Nephron progenitor cell (in vitro differentiated cells): ENCODE data around the gene PEX14.
A peak's percentile ranks its signal among the peaks of the same experiment; 100 is the strongest.

Experiments
- DNase-seq: peaks from one replicate; pipeline ENCODE4 v3.0.0; 2021
- H3K27ac Mint-ChIP-seq: 2 replicates; pipeline ENCODE4 v1.8.0; 2021; ENCODE audit warnings: mild to moderate bottlenecking, moderate library complexity, mixed read lengths
- H3K27me3 Mint-ChIP-seq: 2 replicates; pipeline ENCODE4 v1.8.0; 2021; ENCODE audit warnings: mild to moderate bottlenecking, low read depth, mixed read lengths; ENCODE audit not compliant: poor library complexity
- H3K36me3 Mint-ChIP-seq: 2 replicates; pipeline ENCODE4 v1.8.0; 2021; ENCODE audit warnings: low read depth, mixed read lengths
- H3K4me1 Mint-ChIP-seq: 2 replicates; pipeline ENCODE4 v1.8.0; 2021; ENCODE audit warnings: mixed read lengths
- H3K4me3 Mint-ChIP-seq: 2 replicates; pipeline ENCODE4 v1.8.0; 2021; ENCODE audit warnings: mild to moderate bottlenecking, moderate library complexity, mixed read lengths
- H3K9me3 Mint-ChIP-seq: 2 replicates; pipeline ENCODE4 v1.8.0; 2021; ENCODE audit warnings: mild to moderate bottlenecking, moderate library complexity, mixed read lengths
- CTCF ChIP-seq: fragments of 200-600 bp; sonication (generic); IDR thresholded peaks from 2 replicates; pipeline ENCODE4 v1.5.0; 2021; ENCODE audit warnings: antibody characterized with exemption

Gene PEX14

GRCh38 chr1:10629816-10630571, 155.2 kb downstream of the PEX14 start:
- no peak for TF ChIP-seq CTCF
- no peak overlapping the region for H3K27ac Mint-ChIP-seq
- H3K36me3 Mint-ChIP-seq: peaks cover 4% of the 10 kb centered on the region
- H3K9me3 Mint-ChIP-seq: no peaks in the 10 kb centered on the region
- DNase-seq: peak; percentile 45
- H3K4me1 Mint-ChIP-seq: peaks cover 19% of the 10 kb centered on the region
- H3K27me3 Mint-ChIP-seq: peaks cover 5% of the 10 kb centered on the region
- no peak overlapping the region for H3K4me3 Mint-ChIP-seq

GRCh38 chr1:10630661-10631120, 155.9 kb downstream of the PEX14 start:
- no peaks in the 10 kb centered on the region for H3K9me3 Mint-ChIP-seq
- H3K4me3 Mint-ChIP-seq: no peak overlapping the region
- no peak overlapping the region for H3K27ac Mint-ChIP-seq
- peaks cover 19% of the 10 kb centered on the region for H3K4me1 Mint-ChIP-seq
- H3K27me3 Mint-ChIP-seq: peaks cover 11% of the 10 kb centered on the region
- H3K36me3 Mint-ChIP-seq: peaks cover 4% of the 10 kb centered on the region
- TF ChIP-seq CTCF: no peak
- peak; percentile 5 for DNase-seq

- no peak for TF ChIP-seq CTCF
- H3K27me3 Mint-ChIP-seq: peaks cover 13% of the 10 kb centered on the region
- H3K4me1 Mint-ChIP-seq: peaks cover 19% of the 10 kb centered on the region
- H3K36me3 Mint-ChIP-seq: peaks cover 4% of the 10 kb centered on the region
- H3K27ac Mint-ChIP-seq: no peak overlapping the region
- no peaks in the 10 kb centered on the region for H3K9me3 Mint-ChIP-seq
- DNase-seq: no peak
- no peak overlapping the region for H3K4me3 Mint-ChIP-seq
These were observed 156.5 kb downstream of the PEX14 start for GRCh38 chr1:10631121-10631810.

GRCh38 chr1:10631811-10632593, 157.3 kb downstream of the PEX14 start:
- Mint-ChIP-seq H3K4me3 (no peak overlapping the region), H3K27me3 (peaks cover 18% of the 10 kb centered on the region), H3K36me3 (no peaks in the 10 kb centered on the region), H3K4me1 (peaks cover 19% of the 10 kb centered on the region), H3K9me3 (no peaks in the 10 kb centered on the region), H3K27ac (no peak overlapping the region)
- no peak for TF ChIP-seq CTCF
- DNase-seq: no peak

- TF ChIP-seq CTCF: no peak
- no peaks in the 10 kb centered on the region for H3K9me3 Mint-ChIP-seq
- H3K27ac Mint-ChIP-seq: no peak overlapping the region
- H3K27me3 Mint-ChIP-seq: peaks cover 25% of the 10 kb centered on the region
- no peak for DNase-seq
- H3K36me3 Mint-ChIP-seq: no peaks in the 10 kb centered on the region
- no peak overlapping the region for H3K4me3 Mint-ChIP-seq
- peaks cover 19% of the 10 kb centered on the region for H3K4me1 Mint-ChIP-seq
These were observed 157.9 kb downstream of the PEX14 start for GRCh38 chr1:10632691-10633090.
